HCT116 (cell line): ENCODE results near the gene ZIC4. TPM values are rescaled to one million over a fixed set of nuclear protein-coding genes. Genes with fewer than 3 reads are reported as not detected.

Experiments
- ATAC-seq: fragments of 200-7000 bp; cut with Tn5 transposase; 2 replicates; pipeline ENCODE4 v1.9.1; 2020; ENCODE audit warnings: mild to moderate bottlenecking, moderate library complexity
- BruUV-seq: library from RNA; stranded (reverse); fragments of 400-500 nt; replicated peaks from 2 replicates; lab custom pipeline; 2021; lab: Mats Ljungman, UMichigan
- CTCF ChIA-PET: fragments of 300-600 bp; sonication (Branson Sonifier 250); formaldehyde crosslinking; loops from one replicate; lab custom pipeline; 2021; ENCODE audit warnings: antibody characterized with exemption; lab: Charles Lee
- POLR2A ChIA-PET: fragments of 300-600, 350-600 bp; sonication (Branson Sonifier 250); formaldehyde crosslinking; loops from one replicate; lab custom pipeline; 2021; ENCODE audit warnings: antibody characterized with exemption; lab: Charles Lee
- RAD21 ChIA-PET, 2 experiments: fragments of 300-600 bp; sonication (Branson Sonifier 250); formaldehyde crosslinking; loops; one replicate each; lab custom pipeline; 2023; ENCODE audit warnings: low total read pairs in 2 of 2; ENCODE audit not compliant: uncharacterized antibody in 2 of 2, unreplicated experiment in 2 of 2, low non-redundant PET in 1 of 2; lab: Charles Lee
- DNase-seq: peaks from one replicate; pipeline ENCODE4 v3.0.0-alpha.2; 2010; ENCODE audit warnings: low read depth, low spot score
- H2AFZ ChIP-seq: fragments of 200-600 bp; shearing (Covaris generic), sonication (generic); 2 replicates; pipeline ENCODE4 v1.6.1; 2017; ENCODE audit warnings: low read depth, mixed run types, mixed read lengths, antibody characterized with exemption, low read length; ENCODE audit not compliant: poor library complexity, severe bottlenecking
- H3K27ac ChIP-seq: 2 replicates; pipeline ENCODE4 v1.5.1; 2012; ENCODE audit warnings: low read depth, low read length
- H3K27me3 ChIP-seq: fragments of 200-600 bp; sonication (generic); 2 replicates; pipeline ENCODE4 v1.6.1; 2016; ENCODE audit warnings: mixed run types, low read length, mixed read lengths; ENCODE audit not compliant: insufficient read depth
- H3K36me3 ChIP-seq, 2 experiments: fragments of 200-500 bp in 1 of 2; fragments of 200-600 bp in 1 of 2; sonication (Bioruptor generic) in 1 of 2; sonication (generic) in 1 of 2; 2 replicates each; pipeline versions ENCODE4 v1.5.1 to v1.6.1; 2014 to 2016; ENCODE audit warnings: low read length in 2 of 2, inconsistent platforms in 1 of 2, mixed read lengths in 1 of 2, mixed run types in 1 of 2; ENCODE audit not compliant: insufficient read depth in 2 of 2, control insufficient read depth in 1 of 2
- H3K4me1 ChIP-seq, 2 experiments: fragments of 200-600 bp in 1 of 2; sonication (generic) in 1 of 2; 2 replicates each; pipeline versions ENCODE4 v1.5.1 to v1.6.1; 2012 to 2017; ENCODE audit warnings: low read length in 2 of 2, inconsistent platforms in 1 of 2, mild to moderate bottlenecking in 1 of 2, mixed read lengths in 1 of 2, mixed run types in 1 of 2, moderate library complexity in 1 of 2; ENCODE audit not compliant: insufficient read depth in 2 of 2, control insufficient read depth in 1 of 2
- H3K4me2 ChIP-seq: fragments of 200-600 bp; sonication (generic); 2 replicates; pipeline ENCODE4 v1.6.1; 2017; ENCODE audit warnings: mixed run types, low read length, mixed read lengths
- H3K4me3 ChIP-seq, 2 experiments: fragments of 200-600 bp in 1 of 2; sonication (generic) in 1 of 2; replicated peaks in 1 of 2; 2 replicates each; pipeline ENCODE4 v1.5.1; 2011 to 2016; ENCODE audit warnings: low read length in 2 of 2, control low read depth in 1 of 2, low read depth in 1 of 2, mild to moderate bottlenecking in 1 of 2, mixed read lengths in 1 of 2, mixed run types in 1 of 2
- H3K79me2 ChIP-seq: fragments of 200-600 bp; sonication (generic); 2 replicates; pipeline ENCODE4 v1.6.1; 2017; ENCODE audit warnings: mild to moderate bottlenecking, mixed run types, low read length, moderate library complexity, mixed read lengths; ENCODE audit not compliant: insufficient read depth
- H3K9ac ChIP-seq: fragments of 200-600 bp; sonication (generic); 2 replicates; pipeline ENCODE4 v1.6.1; 2016; ENCODE audit warnings: low read length, mixed read lengths
- H3K9me2 ChIP-seq: fragments of 200-600 bp; sonication (generic), shearing (Covaris generic); 2 replicates; pipeline ENCODE4 v1.6.1; 2017; ENCODE audit warnings: mixed run types, mild to moderate bottlenecking, moderate library complexity; ENCODE audit not compliant: insufficient read depth
- H3K9me3 ChIP-seq, 2 experiments: fragments of 200-500 bp in 1 of 2; fragments of 200-600 bp in 1 of 2; sonication (Bioruptor generic) in 1 of 2; sonication (generic) in 1 of 2; 2 replicates each; pipeline ENCODE4 v1.6.1; 2014 to 2017; ENCODE audit warnings: low read length in 2 of 2, mixed read lengths in 2 of 2, inconsistent platforms in 1 of 2, low read depth in 1 of 2, mild to moderate bottlenecking in 1 of 2, mixed run types in 1 of 2, moderate library complexity in 1 of 2; ENCODE audit not compliant: control insufficient read depth in 1 of 2, insufficient read depth in 1 of 2
- H4K20me1 ChIP-seq: fragments of 200-600 bp; sonication (generic), shearing (Covaris generic); 2 replicates; pipeline ENCODE4 v1.6.1; 2017; ENCODE audit warnings: mixed run types, mild to moderate bottlenecking, moderate library complexity; ENCODE audit not compliant: insufficient read depth
- CBX3 ChIP-seq: IDR thresholded peaks from 2 replicates; pipeline ENCODE4 v1.6.1; 2012; ENCODE audit warnings: low read depth
- CEBPB ChIP-seq: IDR thresholded peaks from 2 replicates; pipeline ENCODE4 v1.6.1; 2012; ENCODE audit warnings: low read depth
- EGR1 ChIP-seq: IDR thresholded peaks from 2 replicates; pipeline ENCODE4 v1.6.1; 2012; ENCODE audit warnings: low read depth
- EZH2phosphoT487 ChIP-seq: fragments of 200-600 bp; IDR thresholded peaks from 2 replicates; pipeline ENCODE4 v1.6.1; 2018; ENCODE audit warnings: antibody characterized with exemption, borderline replicate concordance
- FOSL1 ChIP-seq: IDR thresholded peaks from 2 replicates; pipeline ENCODE4 v1.6.1; 2012; ENCODE audit warnings: low read depth
- JUND ChIP-seq: IDR thresholded peaks from 2 replicates; pipeline ENCODE4 v1.6.1; 2012
- POLR2A ChIP-seq: IDR thresholded peaks from 2 replicates; pipeline ENCODE4 v1.7.0; 2011; ENCODE audit warnings: borderline replicate concordance; ENCODE audit not compliant: insufficient read depth, insufficient read length; ENCODE audit errors: extremely low read depth
- POLR2AphosphoS5 ChIP-seq: IDR thresholded peaks from 2 replicates; pipeline ENCODE4 v1.6.1; 2011; ENCODE audit warnings: mild to moderate bottlenecking, low read depth, low read length, moderate library complexity
- SIN3A ChIP-seq: IDR thresholded peaks from 2 replicates; pipeline ENCODE4 v1.6.1; 2012; ENCODE audit warnings: low read depth
- SP1 ChIP-seq: IDR thresholded peaks from 2 replicates; pipeline ENCODE4 v1.6.1; 2012; ENCODE audit warnings: low read depth
- SRF ChIP-seq: IDR thresholded peaks from 2 replicates; pipeline ENCODE4 v1.6.1; 2012; ENCODE audit warnings: low read depth
- ZFX ChIP-seq: fragments of 450-650 bp; IDR thresholded peaks from 2 replicates; pipeline ENCODE4 v1.6.1; 2017
- intact Hi-C: fragments of 100-400 bp; cut with micrococcal nuclease; formaldehyde crosslinking; loops from 2 replicates; pipeline ENCODE4 v1.10.0; 2022
- total RNA-seq: library from RNA; stranded (reverse); gene quantifications from one replicate; pipeline ENCODE4 v1.2.1, GENCODE V29; 2021; ENCODE audit not compliant: unreplicated experiment
- TF ChIP-seq, protein P1 (sequence below): IDR thresholded peaks from 2 replicates; pipeline ENCODE4 v1.6.1; 2012
- TF ChIP-seq, protein P2 (sequence below), 3 experiments: fragments of 200-600 bp in 1 of 3; sonication (generic) in 1 of 3; IDR thresholded peaks in 2 of 3; conservative IDR thresholded peaks in 1 of 3; 2 replicates each; pipeline ENCODE4 v1.5.1; 2012 to 2017; ENCODE audit warnings: low read depth in 2 of 3, low read length in 2 of 3, antibody characterized with exemption in 1 of 3, borderline replicate concordance in 1 of 3, control low read depth in 1 of 3, mild to moderate bottlenecking in 1 of 3, mixed read lengths in 1 of 3, mixed run types in 1 of 3, moderate library complexity in 1 of 3; ENCODE audit not compliant: insufficient read depth in 1 of 3
- TF ChIP-seq, protein P3 (sequence below): IDR thresholded peaks from 2 replicates; pipeline ENCODE4 v1.6.1; 2012; ENCODE audit warnings: low read depth
- TF ChIP-seq, protein P4 (sequence below): IDR thresholded peaks from 2 replicates; pipeline ENCODE4 v1.6.1; 2012

Gene ZIC4
- total RNA-seq, 1 experiment from 2014 or later = not detected

DNA sequence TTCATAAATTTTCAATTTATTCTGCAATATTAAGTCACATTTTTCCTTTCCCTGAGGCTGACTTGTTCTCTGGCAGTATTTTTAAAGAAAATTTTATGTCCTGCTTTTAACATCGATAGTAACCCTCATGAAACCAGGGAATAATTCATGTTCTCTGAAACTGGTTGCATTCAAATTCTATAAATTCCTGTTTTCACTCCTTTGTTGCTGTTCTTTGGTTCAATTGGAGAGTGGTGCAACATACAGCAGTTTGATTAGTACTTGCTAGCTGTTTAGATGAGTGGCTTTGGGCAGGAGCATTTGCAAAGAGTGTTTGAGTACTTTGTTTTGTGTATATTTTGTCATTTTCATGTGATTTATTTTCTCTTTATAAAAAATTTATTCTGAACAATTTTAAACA is 22.0 kb upstream of the ZIC4 start:
- intact Hi-C loops = no loop called here
- Histone ChIP-seq H3K36me3 (no peaks in the 10 kb centered on the region), H3K27me3 (no peaks in the 10 kb centered on the region), H3K4me2 (no peak overlapping the region), H3K27ac (no peak overlapping the region), H3K9ac (no peak overlapping the region), H3K4me1 (no peaks in the 10 kb centered on the region), H3K9me3 (no peaks in the 10 kb centered on the region), H2AFZ (no peak overlapping the region)
- RAD21 ChIA-PET = no interaction called here
- DNase-seq = no peak
- POLR2A ChIA-PET = no interaction called here
- TF ChIP-seq CEBPB (no peak), POLR2AphosphoS5 (no peak), FOSL1 (no peak), ZFX (no peak), JUND (no peak), SIN3A (no peak), SRF (no peak)
- TF ChIP-seq, protein P1, sequence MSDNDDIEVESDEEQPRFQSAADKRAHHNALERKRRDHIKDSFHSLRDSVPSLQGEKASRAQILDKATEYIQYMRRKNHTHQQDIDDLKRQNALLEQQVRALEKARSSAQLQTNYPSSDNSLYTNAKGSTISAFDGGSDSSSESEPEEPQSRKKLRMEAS = no peak
- TF ChIP-seq, all 23 proteins: peak for 0
- no peak overlapping the region for H3K4me3 ChIP-seq
- BruUV-seq = no TSS peak
- H3K9me2 ChIP-seq = no peaks in the 10 kb centered on the region
- H3K79me2 ChIP-seq = no peaks in the 10 kb centered on the region
- no peaks in the 10 kb centered on the region for H4K20me1 ChIP-seq
- CTCF ChIA-PET = no interaction called here
- ATAC-seq = no peak

DNA sequence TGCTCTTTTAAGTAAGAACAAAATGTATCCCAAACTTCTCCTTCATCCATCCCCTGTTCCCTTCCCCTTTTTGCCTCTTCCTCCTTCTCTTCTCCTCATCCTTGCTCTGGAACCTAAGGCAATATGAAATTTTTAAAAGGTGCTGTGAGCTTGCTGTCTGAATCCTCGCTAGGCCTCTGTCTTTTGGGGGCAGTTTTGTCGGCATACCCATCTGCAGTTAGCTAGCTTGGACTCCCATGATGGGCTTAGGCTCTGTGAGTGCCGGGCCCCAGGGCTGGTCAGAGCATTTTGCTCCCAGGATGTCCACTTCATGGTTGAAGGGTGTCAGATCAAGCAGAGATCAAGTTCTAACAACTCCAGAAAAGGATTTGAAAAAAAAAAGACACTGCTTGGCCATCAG is 21.4 kb upstream of the ZIC4 start:
- Histone ChIP-seq H3K4me2 (no peak overlapping the region), H3K4me1 (no peaks in the 10 kb centered on the region), H3K79me2 (no peaks in the 10 kb centered on the region), H2AFZ (no peak overlapping the region), H3K9me3 (no peaks in the 10 kb centered on the region), H3K27ac (no peak overlapping the region), H3K4me3 (no peak overlapping the region), H4K20me1 (no peaks in the 10 kb centered on the region), H3K36me3 (no peaks in the 10 kb centered on the region), H3K27me3 (no peaks in the 10 kb centered on the region), H3K9me2 (no peaks in the 10 kb centered on the region), H3K9ac (no peak overlapping the region)
- ChIA-PET RAD21 (no interaction called here), CTCF (no interaction called here), POLR2A (no interaction called here)
- intact Hi-C loops = no loop called here
- ATAC-seq = no peak
- no peak for DNase-seq
- BruUV-seq = no TSS peak
- TF ChIP-seq SP1 (no peak), POLR2A (no peak), CEBPB (no peak), SRF (no peak), ZFX (no peak), JUND (no peak), CBX3 (no peak), EZH2phosphoT487 (no peak), EGR1 (no peak)
- TF ChIP-seq, protein P2, sequence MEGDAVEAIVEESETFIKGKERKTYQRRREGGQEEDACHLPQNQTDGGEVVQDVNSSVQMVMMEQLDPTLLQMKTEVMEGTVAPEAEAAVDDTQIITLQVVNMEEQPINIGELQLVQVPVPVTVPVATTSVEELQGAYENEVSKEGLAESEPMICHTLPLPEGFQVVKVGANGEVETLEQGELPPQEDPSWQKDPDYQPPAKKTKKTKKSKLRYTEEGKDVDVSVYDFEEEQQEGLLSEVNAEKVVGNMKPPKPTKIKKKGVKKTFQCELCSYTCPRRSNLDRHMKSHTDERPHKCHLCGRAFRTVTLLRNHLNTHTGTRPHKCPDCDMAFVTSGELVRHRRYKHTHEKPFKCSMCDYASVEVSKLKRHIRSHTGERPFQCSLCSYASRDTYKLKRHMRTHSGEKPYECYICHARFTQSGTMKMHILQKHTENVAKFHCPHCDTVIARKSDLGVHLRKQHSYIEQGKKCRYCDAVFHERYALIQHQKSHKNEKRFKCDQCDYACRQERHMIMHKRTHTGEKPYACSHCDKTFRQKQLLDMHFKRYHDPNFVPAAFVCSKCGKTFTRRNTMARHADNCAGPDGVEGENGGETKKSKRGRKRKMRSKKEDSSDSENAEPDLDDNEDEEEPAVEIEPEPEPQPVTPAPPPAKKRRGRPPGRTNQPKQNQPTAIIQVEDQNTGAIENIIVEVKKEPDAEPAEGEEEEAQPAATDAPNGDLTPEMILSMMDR (IDR thresholded peaks at IDR 0.05 in 2 of 3, conservative IDR thresholded peaks at IDR 0.05 in 1 of 3; ENCODE audit: borderline replicate concordance in 1 of 3, insufficient read depth in 1 of 3, low read depth in 2 of 3, low read length in 2 of 3) = no peak
- TF ChIP-seq, protein P3, sequence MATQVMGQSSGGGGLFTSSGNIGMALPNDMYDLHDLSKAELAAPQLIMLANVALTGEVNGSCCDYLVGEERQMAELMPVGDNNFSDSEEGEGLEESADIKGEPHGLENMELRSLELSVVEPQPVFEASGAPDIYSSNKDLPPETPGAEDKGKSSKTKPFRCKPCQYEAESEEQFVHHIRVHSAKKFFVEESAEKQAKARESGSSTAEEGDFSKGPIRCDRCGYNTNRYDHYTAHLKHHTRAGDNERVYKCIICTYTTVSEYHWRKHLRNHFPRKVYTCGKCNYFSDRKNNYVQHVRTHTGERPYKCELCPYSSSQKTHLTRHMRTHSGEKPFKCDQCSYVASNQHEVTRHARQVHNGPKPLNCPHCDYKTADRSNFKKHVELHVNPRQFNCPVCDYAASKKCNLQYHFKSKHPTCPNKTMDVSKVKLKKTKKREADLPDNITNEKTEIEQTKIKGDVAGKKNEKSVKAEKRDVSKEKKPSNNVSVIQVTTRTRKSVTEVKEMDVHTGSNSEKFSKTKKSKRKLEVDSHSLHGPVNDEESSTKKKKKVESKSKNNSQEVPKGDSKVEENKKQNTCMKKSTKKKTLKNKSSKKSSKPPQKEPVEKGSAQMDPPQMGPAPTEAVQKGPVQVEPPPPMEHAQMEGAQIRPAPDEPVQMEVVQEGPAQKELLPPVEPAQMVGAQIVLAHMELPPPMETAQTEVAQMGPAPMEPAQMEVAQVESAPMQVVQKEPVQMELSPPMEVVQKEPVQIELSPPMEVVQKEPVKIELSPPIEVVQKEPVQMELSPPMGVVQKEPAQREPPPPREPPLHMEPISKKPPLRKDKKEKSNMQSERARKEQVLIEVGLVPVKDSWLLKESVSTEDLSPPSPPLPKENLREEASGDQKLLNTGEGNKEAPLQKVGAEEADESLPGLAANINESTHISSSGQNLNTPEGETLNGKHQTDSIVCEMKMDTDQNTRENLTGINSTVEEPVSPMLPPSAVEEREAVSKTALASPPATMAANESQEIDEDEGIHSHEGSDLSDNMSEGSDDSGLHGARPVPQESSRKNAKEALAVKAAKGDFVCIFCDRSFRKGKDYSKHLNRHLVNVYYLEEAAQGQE = no peak
- TF ChIP-seq, protein P4, sequence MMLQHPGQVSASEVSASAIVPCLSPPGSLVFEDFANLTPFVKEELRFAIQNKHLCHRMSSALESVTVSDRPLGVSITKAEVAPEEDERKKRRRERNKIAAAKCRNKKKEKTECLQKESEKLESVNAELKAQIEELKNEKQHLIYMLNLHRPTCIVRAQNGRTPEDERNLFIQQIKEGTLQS = no peak
